Muscle of leg (tissue), 11 donors: Measurements from ENCODE around the gene PDK3. TPM values are rescaled to one million over a fixed set of nuclear protein-coding genes. Genes with fewer than 3 reads are reported as not detected.

Experiments used
- DNase-seq: peaks from one replicate; pipeline ENCODE4 v3.0.0; 2013
- H3K27ac ChIP-seq: one replicate; pipeline ENCODE4 v1.5.1; 2013; ENCODE audit warnings: mild to moderate bottlenecking, low read length, control low read depth
- H3K27me3 ChIP-seq: one replicate; pipeline ENCODE4 v1.6.1; 2013; ENCODE audit warnings: low read length; ENCODE audit not compliant: control insufficient read depth, insufficient read depth
- H3K36me3 ChIP-seq: one replicate; pipeline ENCODE4 v1.6.1; 2013; ENCODE audit warnings: low read length; ENCODE audit not compliant: control insufficient read depth, insufficient read depth
- H3K4me1 ChIP-seq: one replicate; pipeline ENCODE4 v1.6.1; 2013; ENCODE audit warnings: low read length; ENCODE audit not compliant: control insufficient read depth, insufficient read depth
- H3K4me3 ChIP-seq: one replicate; pipeline ENCODE4 v1.5.1; 2013; ENCODE audit warnings: low read length, control low read depth
- H3K9me3 ChIP-seq: replicated peaks from 2 replicates; pipeline ENCODE4 v1.6.1; 2013; ENCODE audit warnings: low read depth, low read length; ENCODE audit not compliant: control insufficient read depth
- WGBS: methylation state at CpG from one replicate; pipeline ENCODE4 v1.1.5; 2013; ENCODE audit warnings: missing lambda C conversion rate; ENCODE audit not compliant: insufficient coverage; 5-methylcytosine and 5-hydroxymethylcytosine counted together
- polyA plus RNA-seq, 8 donors: library from polyadenylated mRNA; unstranded; fragments of 120-200 nt; gene quantifications; one replicate each; pipeline versions ENCODE4 v1.2.1 to v1.2.3, GENCODE V29; 2013; ENCODE audit warnings: inconsistent platforms in 1 of 8, low replicate concordance in 1 of 8; ENCODE audit not compliant: insufficient read length in 8 of 8, insufficient read depth in 1 of 8
- total RNA-seq: library from RNA; stranded (reverse); fragments of 120-200 nt; gene quantifications from one replicate; pipeline ENCODE4 v1.2.4, GENCODE V29; 2013

PDK3 gene
- total and polyA plus RNA-seq, 9 donors: 1.6 to 5.6 (median 2.4) TPM

DNA sequence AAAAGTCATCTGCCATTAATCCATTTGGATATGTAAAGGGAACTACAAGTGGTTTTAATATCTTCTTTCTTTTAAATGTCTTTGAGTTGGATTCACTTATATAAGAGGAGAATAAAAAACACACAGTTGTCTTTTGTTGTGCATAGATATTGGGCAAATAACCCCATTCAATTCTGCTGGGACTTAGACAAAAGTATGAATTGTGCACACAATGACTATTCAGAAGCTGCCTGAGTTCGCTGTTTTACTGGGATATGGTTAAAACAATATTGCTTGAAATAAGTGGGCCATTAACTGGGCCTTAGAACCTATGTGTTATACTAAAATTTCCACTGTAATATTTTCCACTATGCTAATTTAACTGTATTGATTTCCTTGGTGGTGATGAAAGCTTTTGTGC lies 110.4 kb downstream of the PDK3 start:
- Histone ChIP-seq H3K4me3 (no peak overlapping the region), H3K4me1 (no peaks in the 10 kb centered on the region), H3K9me3 (no peaks in the 10 kb centered on the region), H3K36me3 (no peaks in the 10 kb centered on the region), H3K27ac (no peak overlapping the region), H3K27me3 (peaks cover 9% of the 10 kb centered on the region)
- no peak for DNase-seq
- WGBS: no CpG with 5 or more reads among the region's 1 CpG

DNA sequence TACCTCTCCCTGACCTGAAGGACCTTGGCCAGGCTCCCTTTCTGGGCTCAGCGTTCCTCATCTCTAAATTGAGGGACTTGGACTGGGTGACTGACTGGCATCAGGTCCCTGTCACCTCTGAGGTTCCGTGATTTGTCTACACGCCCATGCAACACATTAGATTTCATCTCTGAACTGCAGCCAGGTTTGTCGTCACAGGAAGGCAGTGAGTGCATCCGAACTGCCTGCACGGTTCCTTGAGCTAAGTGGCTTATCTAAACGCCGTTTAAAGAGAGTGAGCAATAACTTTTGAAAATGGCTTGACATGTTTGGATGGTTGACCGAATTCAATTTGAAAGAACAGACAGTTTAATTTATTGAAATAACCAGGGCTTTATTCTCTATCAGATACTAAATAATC lies 112.0 kb downstream of the PDK3 start:
- Histone ChIP-seq H3K36me3 (no peaks in the 10 kb centered on the region), H3K4me1 (no peaks in the 10 kb centered on the region), H3K9me3 (no peaks in the 10 kb centered on the region), H3K4me3 (no peak overlapping the region), H3K27me3 (peaks cover 15% of the 10 kb centered on the region), H3K27ac (no peak overlapping the region)
- DNase-seq: no peak
- 84% methylated on average over 6 of the region's 9 CpGs for WGBS

Other genes with a start within 250 kb of the PDK3 start
- 0.09 TPM for gene SUPT20HL2, start 151.2 kb upstream of the PDK3 start, total RNA-seq
- under 1 TPM in 6 of 8 donors, not detected in 2; 0.09 to 0.22 (median 0.13) TPM for gene SUPT20HL2, start 151.2 kb upstream of the PDK3 start, polyA plus RNA-seq
- 0.04 TPM for gene SUPT20HL1, start 104.6 kb upstream of the PDK3 start, total RNA-seq
- gene SUPT20HL1, start 104.6 kb upstream of the PDK3 start, polyA plus RNA-seq: under 1 TPM in 4 of 8 donors, not detected in 4; 0.07 to 0.26 (median 0.13) TPM
- gene PCYT1B, start 182.1 kb downstream of the PDK3 start, total RNA-seq: 1.4 TPM
- gene PCYT1B, start 182.1 kb downstream of the PDK3 start, polyA plus RNA-seq: 1 to 10 TPM; 1.5 to 3.1 (median 2.1) TPM
- gene POLA1, start 228.6 kb downstream of the PDK3 start, total RNA-seq: 19.9 TPM
- 10 to 100 TPM; 10.9 to 16.6 (median 16.1) TPM for gene POLA1, start 228.6 kb downstream of the PDK3 start, polyA plus RNA-seq